CD4-positive, alpha-beta T cell treated with Interleukin-2 at 100 ng/mL for 4 hours (primary cell): ENCODE measurements around the gene LYST.
"Not testable (repeated sequence)": the region's sequence is repeated elsewhere in the genome, so short reads cannot be mapped to it uniquely, and the experiment has no call there.

Experiments
- DNase-seq: peaks from one replicate; pipeline ENCODE4 v3.0.0-alpha.2; 2020; ENCODE audit warnings: low spot score

The LYST gene

DNA sequence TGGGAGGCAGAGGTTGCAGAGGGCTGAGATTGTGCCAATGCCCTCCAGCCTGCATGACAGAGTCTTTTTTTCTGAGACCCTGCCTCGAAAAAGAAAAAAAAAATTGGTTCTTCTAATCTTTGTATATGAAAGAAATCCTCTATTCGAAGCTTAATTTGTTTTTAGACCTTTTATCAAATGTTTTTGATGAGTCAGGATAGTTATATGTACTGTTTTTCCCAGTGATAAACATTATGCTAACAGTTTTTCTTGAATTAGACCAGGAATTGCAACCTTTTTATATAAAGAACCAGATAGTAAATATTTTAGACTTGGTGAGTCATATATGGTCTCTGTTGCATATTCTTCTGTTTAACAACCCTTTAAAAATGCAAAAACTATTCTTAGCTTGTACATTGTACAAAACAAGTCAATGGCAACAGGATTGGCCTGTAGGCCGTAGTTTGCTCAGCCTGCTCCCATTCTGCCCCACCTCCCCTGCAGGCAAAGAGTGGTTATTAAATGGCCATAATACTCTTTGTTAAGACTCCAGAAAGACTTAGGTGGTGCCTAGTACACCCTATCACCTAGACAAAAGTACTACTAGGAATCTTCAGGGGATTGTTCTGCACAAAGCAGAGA lies 45.2 kb downstream of the LYST start:
- DNase-seq, result no peak

DNA sequence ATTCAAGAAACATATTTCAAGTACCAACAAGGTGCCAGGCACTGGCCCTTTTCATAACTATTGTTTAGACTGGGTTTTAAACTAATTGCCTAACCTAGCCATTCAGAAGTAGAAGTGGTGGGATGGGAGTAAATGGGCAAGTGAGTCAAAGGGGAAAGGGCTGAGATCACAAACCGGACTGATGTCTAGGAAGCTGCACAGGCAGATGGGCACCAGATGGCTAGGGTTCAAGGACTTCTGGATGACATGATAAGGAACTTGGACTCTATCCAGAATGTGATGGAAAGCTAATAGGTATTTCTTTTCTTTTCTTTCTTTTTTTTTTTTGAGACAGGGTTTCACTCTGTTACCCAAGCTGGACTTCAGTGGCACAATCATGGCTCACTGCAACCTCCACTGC lies 46.6 kb downstream of the LYST start:
- DNase-seq, result no peak

DNA sequence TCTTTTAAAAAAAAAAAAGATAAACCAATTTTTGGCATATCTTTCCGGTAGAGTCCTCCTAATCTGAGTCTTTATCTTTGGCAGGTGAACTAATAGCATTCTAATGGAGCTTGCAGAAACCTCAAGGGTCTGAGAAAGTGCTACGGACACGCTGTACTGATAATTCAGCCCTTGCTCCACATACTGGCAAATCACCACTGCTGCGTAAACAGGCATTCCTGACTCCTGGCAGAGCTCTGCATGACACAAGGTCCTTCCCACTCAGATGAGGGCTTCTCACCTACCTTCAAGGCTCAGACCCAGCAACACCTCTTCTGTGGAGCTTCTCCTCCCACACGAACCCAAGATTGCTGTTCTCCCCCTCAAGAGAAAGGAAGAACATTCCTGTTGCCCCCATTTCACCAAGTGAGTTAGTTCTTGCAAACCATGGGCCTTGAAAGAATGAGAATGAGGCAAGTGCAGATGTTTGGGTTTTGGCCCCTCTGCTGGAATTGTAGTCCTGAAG lies 48.0 kb downstream of the LYST start:
- DNase-seq, result no peak

DNA sequence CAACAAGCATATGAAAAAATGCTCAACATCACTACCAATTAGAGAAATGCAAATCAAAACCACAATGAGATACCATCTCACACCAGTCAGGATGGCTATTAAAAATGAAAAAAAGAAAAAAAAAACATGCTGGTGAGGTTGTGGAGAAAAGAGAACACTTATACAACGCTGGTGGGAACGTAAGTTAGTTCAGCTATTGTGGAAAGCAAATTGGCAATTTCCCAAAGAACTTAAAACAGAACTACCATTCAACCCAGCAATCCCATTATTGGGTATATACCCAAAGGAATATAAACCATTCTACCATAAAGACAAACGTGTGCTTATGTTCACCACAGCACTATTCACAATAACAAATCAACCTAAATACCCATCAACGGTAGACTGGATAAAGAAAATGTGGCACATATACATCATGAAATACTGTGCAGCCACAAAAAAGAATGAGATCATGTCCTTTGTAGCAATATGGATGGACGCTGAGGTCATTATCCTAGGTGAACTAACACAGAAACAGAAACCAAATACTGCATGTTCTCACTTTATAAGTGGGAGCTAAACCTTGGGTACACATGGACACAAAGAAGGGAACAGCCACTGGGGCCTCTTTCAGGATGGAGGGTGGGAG lies 49.5 kb downstream of the LYST start:
- DNase-seq, result no peak

DNA sequence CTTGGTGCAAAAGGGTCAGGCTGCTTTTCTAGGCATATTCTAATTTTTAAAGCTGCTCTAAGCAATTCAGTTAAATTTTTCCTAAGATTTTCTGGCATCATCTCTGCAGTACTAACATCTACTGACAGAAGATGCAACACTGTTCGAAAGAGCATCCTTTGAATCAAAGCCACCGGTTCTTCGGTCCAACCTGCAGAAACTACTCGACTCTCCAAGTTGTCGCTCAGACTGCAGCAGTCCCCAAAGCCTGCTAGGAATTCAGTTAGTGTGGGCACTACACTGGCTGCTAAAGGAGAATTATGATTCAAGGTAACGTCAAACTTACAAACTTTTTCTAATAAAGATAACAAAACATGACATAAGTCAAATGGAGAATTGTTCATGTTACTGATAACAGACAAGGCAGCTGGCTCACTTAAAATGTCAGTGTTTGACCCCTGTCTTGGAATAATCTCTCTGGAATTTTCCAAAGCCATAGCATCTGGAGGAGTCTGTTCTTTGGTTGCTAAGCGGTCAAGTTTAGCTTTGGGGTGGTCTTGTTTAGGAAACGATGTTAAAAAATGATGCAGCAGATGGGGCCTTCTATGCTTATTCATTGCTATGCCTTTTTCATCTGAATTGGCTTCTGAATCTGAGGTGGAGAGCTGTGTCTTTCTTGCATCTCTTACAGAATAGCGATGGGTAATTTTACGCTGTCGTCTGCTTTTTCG lies 56.9 kb downstream of the LYST start:
- no peak for DNase-seq

DNA sequence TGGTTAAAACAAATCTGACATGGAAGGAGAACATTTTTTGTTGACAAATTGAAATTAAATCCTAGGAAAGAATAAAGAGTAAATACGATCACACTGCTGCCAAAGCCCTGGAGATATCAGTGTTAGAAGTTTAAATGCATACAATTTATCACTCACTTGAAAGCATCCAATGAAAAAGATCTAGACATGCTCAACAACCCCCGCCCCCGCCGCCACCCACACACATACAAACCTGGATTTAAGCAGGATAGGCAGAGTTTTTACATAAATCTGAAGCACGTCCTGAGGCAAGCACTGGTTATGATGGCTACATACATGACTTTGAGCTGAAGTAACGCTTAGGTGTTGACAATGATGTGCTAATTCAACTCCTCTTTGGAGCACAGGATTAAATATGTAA lies 58.5 kb downstream of the LYST start:
- DNase-seq, result no peak

DNA sequence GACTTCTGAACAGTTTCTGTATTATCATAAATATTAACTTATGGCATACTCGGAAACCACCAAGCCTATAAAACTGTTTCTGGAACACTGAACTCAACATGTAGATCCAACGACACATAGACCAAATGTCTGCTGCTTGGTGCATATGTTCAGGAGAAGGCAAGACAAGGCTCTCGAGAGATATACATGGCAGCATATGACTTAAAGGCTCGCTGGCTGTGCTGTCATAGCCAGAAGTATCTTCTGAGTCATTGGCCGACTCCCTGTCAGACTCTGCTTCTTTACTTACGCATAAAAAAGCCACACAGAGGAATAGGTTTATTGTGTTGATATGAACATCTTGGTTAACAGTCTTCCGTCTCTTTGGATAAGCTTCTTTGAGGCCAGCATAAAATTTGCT lies 60.6 kb downstream of the LYST start:
- DNase-seq, result no peak

DNA sequence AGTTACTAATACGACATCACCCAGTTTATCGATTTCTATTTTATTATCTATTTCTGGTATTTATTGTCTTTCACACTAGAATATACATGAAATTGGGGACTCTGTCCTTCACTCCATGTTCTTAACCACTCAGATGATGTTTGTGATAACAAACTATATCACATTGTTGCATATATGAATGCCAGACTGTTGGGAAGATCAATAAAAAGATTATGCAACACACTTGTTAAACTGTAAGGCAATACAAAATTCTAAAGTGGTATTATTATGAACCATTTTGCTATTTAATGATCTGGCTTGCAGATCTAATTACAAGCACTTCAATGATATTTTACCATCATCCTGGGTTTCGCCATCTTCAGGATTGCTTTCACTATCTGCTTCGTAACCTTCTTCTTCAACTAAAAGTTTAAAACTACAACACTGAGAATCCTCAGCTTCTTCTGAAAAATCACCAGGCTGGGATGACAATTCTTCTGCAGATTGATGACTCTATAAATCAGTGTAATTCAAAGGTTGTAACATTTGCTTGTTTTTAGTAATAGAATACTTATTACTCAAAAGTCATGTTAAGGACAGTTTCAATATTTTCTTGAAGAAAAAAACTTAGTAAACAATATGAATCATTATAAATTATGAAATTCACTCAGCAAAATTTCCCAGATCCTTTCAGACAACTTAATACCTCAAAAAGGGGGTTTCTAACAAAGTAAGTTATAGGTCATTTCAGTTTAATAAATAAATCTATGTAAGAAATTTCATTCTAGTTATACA lies 63.9 kb downstream of the LYST start:
- no peak for DNase-seq

DNA sequence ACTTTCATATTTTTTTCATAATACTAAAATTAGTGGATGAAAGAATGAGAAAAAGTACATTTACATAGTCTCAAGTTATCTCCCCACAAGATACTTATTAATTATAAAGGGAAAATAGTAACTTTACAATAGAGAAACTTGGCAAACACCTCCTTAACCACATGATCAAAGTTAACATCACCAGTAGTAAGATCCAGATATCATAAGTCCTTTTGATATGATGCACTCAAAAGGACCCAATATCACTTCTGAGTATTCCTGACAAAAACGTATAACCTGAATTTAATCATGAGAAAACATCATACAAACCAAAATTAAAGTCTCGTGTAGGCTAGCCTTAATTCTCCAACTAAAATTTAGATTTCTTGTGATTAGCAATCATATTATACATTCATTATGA lies 67.4 kb downstream of the LYST start:
- no peak for DNase-seq

DNA sequence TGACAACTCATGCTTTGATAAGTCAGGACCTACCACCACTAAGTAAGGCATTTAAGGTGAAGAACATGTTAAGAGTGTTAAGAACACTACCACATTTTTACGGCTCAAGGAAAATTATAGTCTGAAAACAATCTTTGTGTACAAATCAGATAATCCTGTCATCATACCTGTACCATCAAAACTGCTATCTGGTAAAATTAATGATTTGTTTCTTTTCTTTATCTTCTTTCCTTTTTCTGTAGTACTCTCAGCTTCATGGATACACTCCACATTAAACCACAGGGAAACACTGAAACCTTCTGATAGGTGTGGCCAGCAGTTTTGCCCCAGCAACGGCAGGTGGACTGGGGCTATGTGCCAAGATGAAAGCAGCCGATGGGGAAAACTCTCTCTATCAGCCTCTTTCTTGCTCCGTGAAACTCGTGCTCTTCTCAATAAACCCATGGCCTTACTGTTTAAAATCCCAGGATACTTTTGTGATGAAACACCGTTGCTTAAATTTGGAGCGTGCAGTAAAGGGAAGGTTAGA lies 75.1 kb downstream of the LYST start:
- DNase-seq, result no peak

DNA sequence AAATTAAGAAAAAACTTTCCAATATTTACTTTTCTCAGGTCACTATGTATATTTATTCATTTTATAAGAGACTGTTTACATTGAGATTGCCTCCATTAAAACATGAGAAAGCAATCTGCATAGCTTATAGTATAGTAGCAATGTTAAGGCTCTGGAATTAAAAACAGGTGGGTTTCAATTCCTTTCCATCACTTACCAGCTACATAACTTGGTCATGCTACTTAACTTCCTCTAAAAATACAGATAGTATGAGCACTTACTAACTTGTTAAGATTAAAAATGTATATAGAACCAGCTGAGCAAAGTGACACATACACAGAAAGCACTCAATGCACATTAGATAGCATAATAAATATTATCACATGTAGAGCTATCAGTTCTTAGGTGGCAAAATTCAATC lies 76.6 kb downstream of the LYST start:
- no peak for DNase-seq

DNA sequence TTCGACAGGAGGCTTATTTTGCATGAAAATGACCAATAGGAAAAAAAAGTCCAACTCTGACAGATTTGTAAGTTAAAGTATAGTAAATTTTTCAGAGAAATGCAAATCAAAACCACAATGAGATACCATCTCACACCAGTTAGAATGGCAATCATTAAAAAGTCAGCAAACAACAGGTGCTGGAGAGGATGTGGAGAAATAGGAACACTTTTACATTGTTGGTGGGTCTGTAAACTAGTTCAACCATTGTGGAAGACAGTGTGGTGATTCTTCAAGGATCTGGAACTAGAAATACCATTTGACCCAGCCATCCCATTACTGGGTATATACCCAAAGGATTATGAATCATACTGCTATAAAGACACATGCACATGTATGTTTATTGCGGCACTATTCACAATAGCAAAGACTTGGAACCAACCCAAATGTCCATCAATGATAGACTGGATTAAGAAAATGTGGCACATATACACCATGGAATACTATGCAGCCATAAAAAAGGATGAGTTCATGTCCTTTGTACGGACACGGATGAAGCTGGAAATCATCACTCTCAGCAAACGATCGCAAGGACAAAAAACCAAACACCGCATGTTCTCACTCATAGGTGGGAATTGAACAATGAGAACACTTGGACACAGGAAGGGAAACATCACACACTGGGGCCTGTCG lies 80.3 kb downstream of the LYST start:
- not testable (repeated sequence) for DNase-seq

DNA sequence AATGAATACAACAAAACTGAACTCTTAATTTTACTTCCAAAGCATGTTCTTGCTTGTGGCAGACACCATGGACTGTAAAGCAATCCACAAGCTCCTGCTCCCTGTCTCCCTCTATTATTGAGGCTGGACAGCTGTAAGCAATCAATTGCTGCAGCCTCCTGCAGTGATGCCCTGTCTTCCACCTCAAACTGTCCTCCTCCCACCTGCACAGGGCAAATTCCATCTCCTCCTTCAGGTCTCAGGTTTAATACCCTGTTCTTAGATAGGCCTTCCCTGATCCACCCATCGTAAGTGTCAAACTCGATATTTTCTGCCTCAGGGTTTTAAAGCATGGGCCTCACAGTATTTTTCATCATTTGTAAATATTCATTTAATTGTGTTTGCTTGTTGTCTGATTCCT lies 81.8 kb downstream of the LYST start:
- DNase-seq, result no peak

DNA sequence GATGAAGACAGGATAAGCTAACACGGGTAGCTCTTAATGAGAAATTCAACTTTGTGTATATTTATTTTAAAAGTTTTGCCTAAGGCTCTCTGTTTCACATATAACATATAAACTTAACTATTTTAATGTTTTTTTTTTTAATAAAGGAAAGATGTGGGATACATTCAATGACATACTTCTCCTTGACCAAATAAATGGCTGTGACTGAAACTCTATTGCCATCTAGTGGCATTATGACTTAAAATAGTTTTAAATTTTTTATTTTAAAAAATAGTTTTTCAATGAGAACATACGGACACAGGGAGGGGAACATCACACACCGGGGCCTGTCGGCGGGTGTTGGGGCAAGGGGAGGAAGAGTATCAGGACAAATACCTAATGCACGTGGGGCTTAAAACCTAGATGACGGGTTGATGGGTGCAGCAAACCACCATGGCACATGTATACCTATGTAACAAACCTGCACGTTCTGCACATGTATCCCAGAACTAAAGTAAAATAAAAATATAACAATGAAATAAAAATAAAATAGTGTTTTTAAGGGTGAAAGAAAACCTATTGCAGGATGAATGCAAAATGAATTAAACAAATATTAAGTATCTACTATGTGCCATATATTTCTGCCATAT lies 83.4 kb downstream of the LYST start:
- DNase-seq, result peak; percentile 21

DNA sequence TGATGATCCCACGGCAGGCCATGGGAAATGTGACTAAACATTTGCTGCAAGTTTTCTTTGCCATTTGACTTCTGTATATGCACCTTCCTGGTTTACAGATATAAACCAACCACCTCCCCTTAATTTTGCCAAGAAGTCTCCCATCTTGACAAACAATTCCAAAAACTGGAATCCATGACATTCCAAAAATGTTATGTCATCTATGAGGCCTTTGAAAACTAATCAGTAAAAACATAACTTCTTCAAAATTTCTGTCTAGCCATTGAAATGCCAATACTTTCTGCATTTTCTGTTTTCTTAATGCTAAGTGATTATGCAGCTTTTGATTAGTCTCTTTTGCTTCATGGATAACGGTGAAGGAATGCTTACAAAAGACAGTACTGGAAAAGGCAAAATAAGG lies 84.1 kb downstream of the LYST start:
- no peak for DNase-seq

DNA sequence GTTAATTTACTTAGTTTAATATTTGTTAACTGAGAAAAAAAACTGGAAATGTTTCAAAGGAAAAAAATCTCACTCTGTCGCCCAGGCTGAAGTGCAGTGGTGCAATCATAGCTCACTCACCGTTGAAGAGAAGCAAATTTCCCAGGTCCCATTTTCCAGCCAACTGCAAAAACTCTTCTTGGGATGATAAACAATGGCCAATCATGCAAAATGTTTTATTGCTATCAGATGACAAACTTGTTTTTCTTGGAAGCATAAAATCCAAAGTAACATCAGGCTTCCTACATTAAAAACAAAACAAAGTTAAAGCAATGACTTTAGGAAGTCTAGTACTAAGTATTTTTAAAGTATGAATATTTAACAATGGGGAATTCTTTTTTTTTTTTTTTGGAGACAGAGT lies 84.9 kb downstream of the LYST start:
- no peak for DNase-seq

DNA sequence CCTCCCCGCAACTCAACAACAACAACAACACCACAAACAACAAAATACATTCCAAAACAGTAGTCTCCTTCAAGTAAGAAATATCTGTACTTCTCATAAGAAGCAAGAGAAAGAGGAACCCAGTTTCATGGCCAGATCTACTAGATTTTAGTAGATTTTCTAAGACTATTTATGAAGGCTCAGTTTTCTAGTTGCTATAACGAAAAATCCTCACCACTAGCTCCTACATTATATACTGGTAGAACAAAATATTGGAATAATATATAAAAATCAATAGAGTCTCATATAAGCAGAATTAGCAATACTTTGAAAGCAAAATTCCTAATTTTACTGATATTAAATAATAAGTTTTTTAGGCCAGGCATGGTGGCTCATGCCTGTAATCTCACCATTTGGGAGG lies 86.9 kb downstream of the LYST start:
- no peak for DNase-seq

DNA sequence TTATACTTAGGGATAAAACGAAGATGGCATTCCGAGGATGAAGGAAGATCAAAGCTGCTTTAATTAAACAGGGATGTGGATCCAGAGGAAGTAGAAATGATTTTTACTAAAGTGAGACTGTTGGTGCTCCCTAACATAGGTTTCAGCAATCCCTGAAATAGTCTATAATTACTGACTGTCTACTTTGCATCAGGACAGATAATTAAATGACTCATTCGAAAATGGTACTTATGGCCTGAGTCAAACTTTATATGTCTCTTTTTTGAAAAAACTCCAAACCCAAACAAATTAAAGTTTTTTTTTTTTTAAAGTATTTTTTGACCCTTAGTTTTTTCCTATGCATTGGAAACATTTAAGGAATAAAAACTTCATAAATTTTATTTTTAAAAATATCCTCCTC lies 90.3 kb downstream of the LYST start:
- DNase-seq, result no peak

DNA sequence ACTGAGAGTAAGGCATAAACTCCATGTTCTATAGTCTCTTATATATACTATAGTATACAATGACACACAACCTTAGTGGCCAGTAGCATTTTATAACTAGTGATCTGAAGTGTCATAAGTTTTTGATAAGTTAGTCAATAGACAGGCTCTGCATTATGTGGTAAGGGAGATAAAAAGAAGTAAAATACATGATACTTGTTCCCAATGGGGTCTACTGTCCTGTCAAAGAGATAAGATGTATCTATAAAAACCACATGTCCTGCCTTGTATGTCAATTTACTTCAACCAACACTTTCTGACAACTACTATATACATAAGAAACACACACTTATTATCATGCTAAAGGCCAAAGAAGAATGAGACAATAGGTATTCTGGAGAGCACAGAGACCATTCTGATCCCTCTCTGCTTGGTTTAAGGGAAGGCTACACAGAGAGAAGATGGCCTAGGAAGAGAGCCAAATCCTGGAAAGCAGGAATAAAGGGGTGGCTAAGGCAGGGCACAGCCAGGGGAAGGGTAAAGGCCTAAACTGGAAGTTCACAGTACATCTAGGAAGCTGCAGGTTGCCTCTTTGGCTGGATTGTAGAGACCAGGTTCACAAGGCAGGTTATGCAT lies 91.4 kb downstream of the LYST start:
- no peak for DNase-seq

DNA sequence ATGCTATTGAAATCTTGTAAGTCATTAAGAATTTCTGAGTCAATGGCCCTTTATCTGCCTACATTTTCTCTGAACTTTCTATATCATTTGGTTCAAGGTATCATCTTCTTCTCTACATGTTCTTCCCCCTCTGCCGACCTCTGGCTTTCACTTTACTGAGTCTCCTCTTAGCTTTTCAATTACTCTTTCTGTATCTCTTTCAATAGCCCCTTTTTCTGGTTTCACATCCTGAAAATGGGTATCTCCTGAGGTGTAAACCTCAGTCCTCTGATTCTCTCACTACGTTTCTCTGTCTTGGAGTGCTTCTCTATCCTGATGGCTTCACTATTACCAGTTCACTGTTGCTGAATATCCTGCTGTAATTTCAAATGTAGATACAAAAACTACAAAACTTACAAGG lies 98.9 kb downstream of the LYST start:
- DNase-seq, result no peak

DNA sequence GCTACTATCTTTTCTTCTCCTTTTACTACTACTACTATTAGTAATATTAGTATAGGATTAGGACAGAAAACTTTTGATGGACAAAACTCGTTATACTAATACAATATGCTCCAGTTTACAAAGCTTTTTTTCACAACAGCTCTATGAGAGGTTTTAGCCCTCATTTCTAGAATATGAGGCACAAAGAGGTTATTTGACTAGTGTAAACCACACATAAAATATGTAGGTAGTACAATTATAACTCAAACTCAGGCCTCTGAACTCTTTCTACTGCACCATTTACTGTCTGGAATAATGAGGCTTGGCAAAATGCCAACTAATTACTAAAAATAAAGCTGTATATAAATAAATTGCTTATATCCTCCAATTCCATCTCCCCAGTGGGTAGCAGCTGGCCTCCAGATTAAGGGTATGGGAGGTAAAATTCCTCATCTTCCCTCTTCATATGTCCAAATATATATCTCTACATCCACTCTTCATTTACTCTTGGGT lies 99.9 kb downstream of the LYST start:
- no peak for DNase-seq
